SK-N-SH (cell line): ENCODE measurements around the gene IFNL3. TPM values are rescaled to one million over a fixed set of nuclear protein-coding genes. Genes with fewer than 3 reads are reported as not detected.
"Not testable (repeated sequence)": the region's sequence is repeated elsewhere in the genome, so short reads cannot be mapped to it uniquely, and the experiment has no call there.

ENCODE experiments used
- CTCF ChIA-PET: fragments of 300-600, 350-600 bp; formaldehyde crosslinking; extraction: SDS; loops from one replicate; lab custom pipeline; 2021; lab: Yijun Ruan, JAX
- POLR2A ChIA-PET: fragments of 350-600 bp; sonication (Branson Sonifier 250); formaldehyde crosslinking; extraction: SDS; loops from one replicate; lab custom pipeline; 2020; ENCODE audit warnings: antibody characterized with exemption, inconsistent platforms; lab: Yijun Ruan, JAX
- DNase-seq: peaks from one replicate; pipeline ENCODE4 v3.0.0; 2012
- H2AFZ ChIP-seq: fragments of 200-600 bp; sonication (generic); 2 replicates; pipeline ENCODE4 v1.8.1; 2016; ENCODE audit warnings: antibody characterized with exemption, mild to moderate bottlenecking, low read depth
- H3F3A ChIP-seq: fragments of 200-600 bp; sonication (generic); replicated peaks from 2 replicates; pipeline ENCODE3; 2016; ENCODE audit warnings: antibody characterized with exemption, mild to moderate bottlenecking; ENCODE audit not compliant: insufficient read depth
- H3K27ac ChIP-seq, 2 experiments: fragments of 200-500 bp in 1 of 2; fragments of 200-600 bp in 1 of 2; sonication (Bioruptor generic) in 1 of 2; sonication (generic), shearing (Covaris generic) in 1 of 2; 2 replicates each; pipeline versions ENCODE4 v1.5.1 to v1.6.1; 2014 to 2016; ENCODE audit warnings: low read depth in 2 of 2, inconsistent platforms in 1 of 2, low read length in 1 of 2, mild to moderate bottlenecking in 1 of 2, mixed read lengths in 1 of 2
- H3K27me3 ChIP-seq: fragments of 200-600 bp; sonication (generic), shearing (Covaris generic); 2 replicates; pipeline ENCODE4 v1.6.1; 2016; ENCODE audit warnings: mixed run types; ENCODE audit not compliant: insufficient read depth
- H3K36me3 ChIP-seq, 2 experiments: fragments of 200-500 bp in 1 of 2; fragments of 200-600 bp in 1 of 2; sonication (Bioruptor generic) in 1 of 2; sonication (generic) in 1 of 2; replicated peaks in 1 of 2; 2 replicates each; pipeline versions ENCODE3 to v1.5.1; 2014 to 2016; ENCODE audit warnings: low read length in 1 of 2, mild to moderate bottlenecking in 1 of 2; ENCODE audit not compliant: insufficient read depth in 2 of 2, control insufficient read depth in 1 of 2
- H3K4me1 ChIP-seq, 2 experiments: fragments of 200-500 bp in 1 of 2; fragments of 200-600 bp in 1 of 2; sonication (Bioruptor generic) in 1 of 2; sonication (generic), shearing (Covaris generic) in 1 of 2; 2 replicates each; pipeline versions ENCODE4 v1.5.1 to v1.6.1; 2014 to 2016; ENCODE audit warnings: low read depth in 1 of 2, low read length in 1 of 2, mixed run types in 1 of 2; ENCODE audit not compliant: insufficient read depth in 2 of 2, control insufficient read depth in 1 of 2
- H3K4me2 ChIP-seq: fragments of 200-600 bp; sonication (generic), shearing (Covaris generic); 2 replicates; pipeline ENCODE4 v1.6.1; 2017; ENCODE audit warnings: mixed run types
- H3K4me3 ChIP-seq, 2 experiments: fragments of 200-500 bp in 1 of 2; fragments of 200-600 bp in 1 of 2; sonication (Bioruptor generic) in 1 of 2; sonication (generic), shearing (Covaris generic) in 1 of 2; 2 replicates each; pipeline versions ENCODE4 v1.5.1 to v1.8.1; 2014 to 2016; ENCODE audit warnings: low read depth in 2 of 2, inconsistent platforms in 1 of 2, low read length in 1 of 2, mild to moderate bottlenecking in 1 of 2, mixed read lengths in 1 of 2, moderate library complexity in 1 of 2
- H3K79me2 ChIP-seq: fragments of 200-600 bp; sonication (generic); 2 replicates; pipeline ENCODE4 v1.8.1; 2017; ENCODE audit warnings: mild to moderate bottlenecking; ENCODE audit not compliant: insufficient read depth
- H3K9ac ChIP-seq: fragments of 200-600 bp; sonication (generic); 2 replicates; pipeline ENCODE4 v1.6.1; 2017; ENCODE audit warnings: mixed run types
- H3K9me2 ChIP-seq: fragments of 200-600 bp; sonication (generic); 2 replicates; pipeline ENCODE4 v1.6.1; 2017; ENCODE audit warnings: mixed run types
- H3K9me3 ChIP-seq: fragments of 200-600 bp; sonication (generic); 2 replicates; pipeline ENCODE4 v1.6.1; 2017; ENCODE audit warnings: mixed run types, mild to moderate bottlenecking, moderate library complexity
- H4K20me1 ChIP-seq: fragments of 200-600 bp; sonication (generic); 2 replicates; pipeline ENCODE4 v1.6.1; 2017; ENCODE audit warnings: mild to moderate bottlenecking, mixed run types; ENCODE audit not compliant: insufficient read depth
- ELF1 ChIP-seq: IDR thresholded peaks from 2 replicates; pipeline ENCODE4 v1.4.0; 2012
- EZH2phosphoT487 ChIP-seq: fragments of 200-600 bp; sonication (generic); IDR thresholded peaks from 2 replicates; pipeline ENCODE4 v1.6.1; 2017; ENCODE audit warnings: low read depth, mixed run types, mild to moderate bottlenecking, antibody characterized with exemption, moderate library complexity, borderline replicate concordance
- GATA2 ChIP-seq: sonication (generic); formaldehyde crosslinking; IDR thresholded peaks from 2 replicates; pipeline ENCODE4 v1.5.0; 2020; ENCODE audit warnings: mild to moderate bottlenecking, missing genetic modification reagents
- JUND ChIP-seq: IDR thresholded peaks from 2 replicates; pipeline ENCODE4 v1.4.0; 2012
- MAX ChIP-seq: IDR thresholded peaks from 2 replicates; pipeline ENCODE4 v1.4.0; 2012; ENCODE audit warnings: low read depth
- PBX3 ChIP-seq: IDR thresholded peaks from 2 replicates; pipeline ENCODE4; 2012
- TCF12 ChIP-seq: IDR thresholded peaks from 2 replicates; pipeline ENCODE4 v1.4.0; 2012
- TEAD4 ChIP-seq: IDR thresholded peaks from 2 replicates; pipeline ENCODE4 v1.4.0; 2012; ENCODE audit warnings: mild to moderate bottlenecking, borderline replicate concordance; ENCODE audit not compliant: insufficient read depth
- WGBS: methylation state at CpG from one replicate; pipeline ENCODE4 v1.1.6; 2017; ENCODE audit warnings: low lambda C conversion rate; 5-methylcytosine and 5-hydroxymethylcytosine counted together
- polyA plus RNA-seq, 3 experiments: library from polyadenylated mRNA; depleted of rRNA; stranded (reverse); fragments of >200 nt; gene quantifications; 2 replicates each; pipeline ENCODE4 v1.2.3, GENCODE V29; 2012
- TF ChIP-seq, protein P1 (sequence below): fragments of 150-350 bp; IDR thresholded peaks from 2 replicates; pipeline ENCODE4 v1.6.1; 2017; ENCODE audit warnings: antibody characterized with exemption, low read length, low read depth, borderline replicate concordance
- TF ChIP-seq, protein P2 (sequence below): fragments of 150-350 bp; IDR thresholded peaks from 2 replicates; pipeline ENCODE4 v1.6.1; 2016; ENCODE audit warnings: mild to moderate bottlenecking, low read depth, low read length

The IFNL3 gene
- polyA plus RNA-seq, 1 of the 3 experiments (the other 2 are of a cell fraction), result not detected

DNA sequence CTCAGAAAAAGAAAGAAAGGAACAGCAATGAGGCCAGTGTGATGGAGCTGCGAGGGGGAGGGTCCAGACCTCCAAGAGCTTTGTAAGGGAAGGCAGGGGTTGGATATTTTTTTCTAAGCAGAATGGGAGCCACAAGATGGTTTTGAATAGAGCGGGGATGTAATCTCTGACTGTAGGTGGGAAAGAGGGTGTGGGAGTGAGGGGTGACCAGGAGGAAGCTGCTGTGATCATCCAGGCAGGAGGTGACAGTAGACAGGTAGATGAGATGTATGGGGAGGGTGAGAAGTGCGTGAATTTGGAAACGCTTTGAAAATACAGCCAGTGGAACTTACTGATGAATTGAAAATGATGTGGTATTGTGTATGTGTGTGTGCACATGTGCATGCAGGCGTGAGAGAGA, 30.8 kb upstream of the IFNL3 start (continued):
- TF ChIP-seq PBX3 (no peak), MAX (no peak)
- TF ChIP-seq, protein P1, sequence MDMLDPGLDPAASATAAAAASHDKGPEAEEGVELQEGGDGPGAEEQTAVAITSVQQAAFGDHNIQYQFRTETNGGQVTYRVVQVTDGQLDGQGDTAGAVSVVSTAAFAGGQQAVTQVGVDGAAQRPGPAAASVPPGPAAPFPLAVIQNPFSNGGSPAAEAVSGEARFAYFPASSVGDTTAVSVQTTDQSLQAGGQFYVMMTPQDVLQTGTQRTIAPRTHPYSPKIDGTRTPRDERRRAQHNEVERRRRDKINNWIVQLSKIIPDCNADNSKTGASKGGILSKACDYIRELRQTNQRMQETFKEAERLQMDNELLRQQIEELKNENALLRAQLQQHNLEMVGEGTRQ, result no peak

DNA sequence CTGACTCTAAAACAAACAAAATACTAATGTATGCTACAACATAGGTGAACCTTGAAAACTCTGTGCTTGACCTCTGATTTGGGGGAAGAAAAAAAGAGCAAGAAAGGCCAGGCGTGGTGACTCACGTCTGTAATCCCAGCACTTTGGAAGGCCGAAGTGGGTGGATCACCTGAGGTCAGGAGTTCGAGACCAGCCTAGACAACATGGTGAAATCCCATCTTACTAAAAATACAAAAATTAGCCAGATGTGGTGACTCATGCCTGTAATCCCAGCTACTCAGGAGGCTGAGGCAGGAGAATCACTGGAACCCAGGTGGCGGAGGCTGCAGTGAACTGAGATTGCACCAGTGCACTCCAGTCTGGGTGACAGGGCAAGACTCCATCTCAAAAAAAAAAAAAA, 29.1 kb upstream of the IFNL3 start:
- H3K4me1 ChIP-seq, H3K27ac ChIP-seq, DNase-seq, H3K4me2 ChIP-seq, H3F3A ChIP-seq, H4K20me1 ChIP-seq, H3K9ac ChIP-seq, POLR2A ChIA-PET, H3K4me3 ChIP-seq, CTCF ChIA-PET, H2AFZ ChIP-seq, H3K9me2 ChIP-seq, H3K9me3 ChIP-seq, H3K79me2 ChIP-seq, H3K36me3 ChIP-seq, H3K27me3 ChIP-seq: not testable (repeated sequence)
- WGBS, result 75% methylated on average over 5 of the region's 5 CpGs

GRCh38 chr19:39270036-39270871, 25.4 kb upstream of the IFNL3 start:
- Histone ChIP-seq H3K4me2 (no peak overlapping the region), H3F3A (no peaks in the 10 kb centered on the region), H3K79me2 (no peaks in the 10 kb centered on the region), H3K4me3 (no peak overlapping the region), H3K27ac (no peak overlapping the region), H3K9ac (no peak overlapping the region), H3K27me3 (no peaks in the 10 kb centered on the region; the same call in 1 of the 2 replicates), H3K4me1 (no peaks in the 10 kb centered on the region), H4K20me1 (no peaks in the 10 kb centered on the region), H3K9me3 (no peaks in the 10 kb centered on the region), H3K9me2 (no peaks in the 10 kb centered on the region), H3K36me3 (no peaks in the 10 kb centered on the region), H2AFZ (no peak overlapping the region)
- TF ChIP-seq, protein P2, sequence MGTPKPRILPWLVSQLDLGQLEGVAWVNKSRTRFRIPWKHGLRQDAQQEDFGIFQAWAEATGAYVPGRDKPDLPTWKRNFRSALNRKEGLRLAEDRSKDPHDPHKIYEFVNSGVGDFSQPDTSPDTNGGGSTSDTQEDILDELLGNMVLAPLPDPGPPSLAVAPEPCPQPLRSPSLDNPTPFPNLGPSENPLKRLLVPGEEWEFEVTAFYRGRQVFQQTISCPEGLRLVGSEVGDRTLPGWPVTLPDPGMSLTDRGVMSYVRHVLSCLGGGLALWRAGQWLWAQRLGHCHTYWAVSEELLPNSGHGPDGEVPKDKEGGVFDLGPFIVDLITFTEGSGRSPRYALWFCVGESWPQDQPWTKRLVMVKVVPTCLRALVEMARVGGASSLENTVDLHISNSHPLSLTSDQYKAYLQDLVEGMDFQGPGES, result no peak
- no peak for TF ChIP-seq JUND
- no peak for TF ChIP-seq GATA2 (CRISPR knock-in tag)
- no peak for TF ChIP-seq ELF1
- no peak for TF ChIP-seq TCF12
- no peak for TF ChIP-seq MAX
- TF ChIP-seq TEAD4, result no peak
- TF ChIP-seq EZH2phosphoT487, result no peak
- POLR2A ChIA-PET, result no interaction called here
- 46% methylated on average over 9 of the region's 9 CpGs for WGBS
- no peak for DNase-seq
- CTCF ChIA-PET, result no interaction called here

DNA sequence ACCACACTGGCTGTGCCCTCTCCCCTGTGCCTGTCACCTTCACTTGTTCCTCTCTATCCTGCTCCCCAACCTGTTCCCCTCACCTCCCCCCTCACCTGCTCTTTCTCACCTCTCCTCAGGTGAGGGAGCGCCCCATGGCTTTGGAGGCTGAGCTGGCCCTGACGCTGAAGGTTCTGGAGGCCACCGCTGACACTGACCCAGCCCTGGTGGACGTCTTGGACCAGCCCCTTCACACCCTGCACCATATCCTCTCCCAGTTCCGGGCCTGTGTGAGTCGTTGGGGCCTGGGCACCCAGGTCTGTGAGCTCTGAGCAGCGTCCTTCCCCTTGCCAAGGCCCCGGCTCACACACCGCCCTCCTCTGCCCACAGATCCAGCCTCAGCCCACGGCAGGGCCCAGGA, 24.6 kb upstream of the IFNL3 start:
- H3K4me3 ChIP-seq, H3K4me2 ChIP-seq, DNase-seq, CTCF ChIA-PET, H2AFZ ChIP-seq, H3K36me3 ChIP-seq, H3K79me2 ChIP-seq, H3F3A ChIP-seq, H3K9ac ChIP-seq, H3K9me3 ChIP-seq, H3K27ac ChIP-seq, H3K27me3 ChIP-seq, POLR2A ChIA-PET, H3K9me2 ChIP-seq, H4K20me1 ChIP-seq, H3K4me1 ChIP-seq: not testable (repeated sequence)
- 54% methylated on average over 10 of the region's 10 CpGs for WGBS
